HEK293T (cell line): Measurements from ENCODE around the gene IL17D.

ENCODE experiments used
- CTCF ChIA-PET: fragments of 350-600 bp; formaldehyde crosslinking; extraction: SDS; loops from one replicate; lab custom pipeline; 2021; ENCODE audit warnings: antibody characterized with exemption, inconsistent platforms; lab: Yijun Ruan, JAX
- POLR2A ChIA-PET: fragments of 350-600 bp; formaldehyde crosslinking; extraction: SDS; loops from one replicate; lab custom pipeline; 2020; ENCODE audit warnings: antibody characterized with exemption, inconsistent platforms; lab: Yijun Ruan, JAX
- DNase-seq: peaks from one replicate; pipeline ENCODE4 v3.0.0; 2012; ENCODE audit warnings: mixed read lengths; ENCODE audit errors: extremely low spot score
- ARNT ChIP-seq: fragments of 450-650 bp; IDR thresholded peaks from 2 replicates; pipeline ENCODE4 v1.6.1; 2017; ENCODE audit warnings: mild to moderate bottlenecking
- BHLHE40 ChIP-seq: fragments of 450-650 bp; IDR thresholded peaks from 2 replicates; pipeline ENCODE4 v1.6.1; 2016; ENCODE audit warnings: mild to moderate bottlenecking, moderate library complexity, borderline replicate concordance
- CTBP1 ChIP-seq: fragments of 450-650 bp; IDR thresholded peaks from 2 replicates; pipeline ENCODE4 v1.6.1; 2016; ENCODE audit warnings: borderline replicate concordance
- ELF4 ChIP-seq: fragments of 450-650 bp; IDR thresholded peaks from 2 replicates; pipeline ENCODE4 v1.6.1; 2017; ENCODE audit warnings: antibody characterized with exemption
- FOXA1 ChIP-seq: fragments of 450-650 bp; IDR thresholded peaks from 2 replicates; pipeline ENCODE4 v1.6.1; 2016; ENCODE audit warnings: mild to moderate bottlenecking
- FOXK2 ChIP-seq: fragments of 450-650 bp; IDR thresholded peaks from 2 replicates; pipeline ENCODE4 v1.6.1; 2016; ENCODE audit warnings: mild to moderate bottlenecking
- FOXM1 ChIP-seq: fragments of 450-650 bp; IDR thresholded peaks from 2 replicates; pipeline ENCODE4 v1.6.1; 2017; ENCODE audit warnings: mild to moderate bottlenecking, borderline replicate concordance
- HDGF ChIP-seq: fragments of 450-650 bp; IDR thresholded peaks from 2 replicates; pipeline ENCODE4 v1.6.1; 2017; ENCODE audit warnings: antibody characterized with exemption, borderline replicate concordance
- L3MBTL2 ChIP-seq: fragments of 450-650 bp; conservative IDR thresholded peaks from 2 replicates; pipeline ENCODE4 v1.6.1; 2016; ENCODE audit warnings: mild to moderate bottlenecking
- LEF1 ChIP-seq: fragments of 450-650 bp; IDR thresholded peaks from 2 replicates; pipeline ENCODE4 v1.6.1; 2017; ENCODE audit warnings: mild to moderate bottlenecking, borderline replicate concordance
- NFRKB ChIP-seq: fragments of 450-650 bp; IDR thresholded peaks from 2 replicates; pipeline ENCODE4 v1.6.1; 2016; ENCODE audit warnings: mild to moderate bottlenecking, moderate library complexity
- SP1 ChIP-seq: fragments of 450-650 bp; IDR thresholded peaks from 2 replicates; pipeline ENCODE4 v1.6.1; 2017
- SUZ12 ChIP-seq: fragments of 450-650 bp; IDR thresholded peaks from 2 replicates; pipeline ENCODE4 v1.6.1; 2016; ENCODE audit warnings: mild to moderate bottlenecking
- TARDBP ChIP-seq: fragments of 450-650 bp; IDR thresholded peaks from 2 replicates; pipeline ENCODE4 v1.6.1; 2016
- ZNF384 ChIP-seq: fragments of 450-650 bp; IDR thresholded peaks from 2 replicates; pipeline ENCODE4 v1.6.1; 2016
- TF ChIP-seq, protein P1 (sequence below): fragments of 450-650 bp; IDR thresholded peaks from 2 replicates; pipeline ENCODE4 v1.6.1; 2016

The IL17D gene

DNA sequence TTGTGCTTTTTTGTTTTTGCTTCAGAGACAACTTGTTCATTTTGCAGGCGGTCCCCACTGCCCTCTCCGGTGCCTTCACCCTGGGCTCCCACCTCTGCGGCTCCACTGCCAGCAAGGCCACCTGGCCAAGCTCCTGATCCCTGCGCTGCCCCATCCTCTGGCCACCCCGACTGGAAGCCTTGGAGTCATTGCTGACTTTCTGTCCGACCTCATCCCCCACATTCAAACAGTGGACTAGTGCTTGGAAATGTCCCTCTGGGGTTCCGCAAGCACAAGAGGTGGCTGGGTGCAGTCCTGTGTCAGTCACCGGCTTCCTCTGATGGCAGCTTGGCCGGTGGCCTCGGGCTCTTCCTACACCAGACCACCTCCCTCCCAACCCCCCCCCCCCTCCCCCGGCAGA lies 17.0 kb downstream of the IL17D start:
- ChIA-PET CTCF (no interaction called here), POLR2A (no interaction called here)
- DNase-seq: no peak
- no peak for TF ChIP-seq TARDBP

GRCh38 chr13:20721058-20721453 lies 17.6 kb downstream of the IL17D start:
- no peak for DNase-seq
- ChIA-PET CTCF (no interaction called here), POLR2A (no interaction called here)

DNA sequence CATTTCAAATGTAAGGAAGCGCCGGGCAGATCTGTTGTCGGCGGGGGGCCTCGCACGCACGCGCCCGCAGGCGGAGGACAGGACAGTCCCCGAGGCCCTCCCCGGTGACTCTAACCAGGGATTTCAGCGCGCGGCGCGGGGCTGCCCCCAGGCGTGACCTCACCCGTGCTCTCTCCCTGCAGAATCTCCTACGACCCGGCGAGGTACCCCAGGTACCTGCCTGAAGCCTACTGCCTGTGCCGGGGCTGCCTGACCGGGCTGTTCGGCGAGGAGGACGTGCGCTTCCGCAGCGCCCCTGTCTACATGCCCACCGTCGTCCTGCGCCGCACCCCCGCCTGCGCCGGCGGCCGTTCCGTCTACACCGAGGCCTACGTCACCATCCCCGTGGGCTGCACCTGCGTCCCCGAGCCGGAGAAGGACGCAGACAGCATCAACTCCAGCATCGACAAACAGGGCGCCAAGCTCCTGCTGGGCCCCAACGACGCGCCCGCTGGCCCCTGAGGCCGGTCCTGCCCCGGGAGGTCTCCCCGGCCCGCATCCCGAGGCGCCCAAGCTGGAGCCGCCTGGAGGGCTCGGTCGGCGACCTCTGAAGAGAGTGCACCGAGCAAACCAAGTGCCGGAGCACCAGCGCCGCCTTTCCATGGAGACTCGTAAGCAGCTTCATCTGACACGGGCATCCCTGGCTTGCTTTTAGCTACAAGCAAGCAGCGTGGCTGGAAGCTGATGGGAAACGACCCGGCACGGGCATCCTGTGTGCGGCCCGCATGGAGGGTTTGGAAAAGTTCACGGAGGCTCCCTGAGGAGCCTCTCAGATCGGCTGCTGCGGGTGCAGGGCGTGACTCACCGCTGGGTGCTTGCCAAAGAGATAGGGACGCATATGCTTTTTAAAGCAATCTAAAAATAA lies 18.2 kb downstream of the IL17D start:
- ChIA-PET CTCF (interaction anchor here (0.7 kb wide), 1 partner anchor 203 kb away, joined by 3 read pairs; no protein-coding TSS in a partner anchor), POLR2A (no interaction called here)
- DNase-seq: no peak

More at GRCh38 chr13:20721058-20721453, 17.6 kb downstream of the IL17D start:
- TF ChIP-seq FOXK2: no peak
- TF ChIP-seq NFRKB: no peak
- no peak for TF ChIP-seq FOXA1
- TF ChIP-seq, protein P1, sequence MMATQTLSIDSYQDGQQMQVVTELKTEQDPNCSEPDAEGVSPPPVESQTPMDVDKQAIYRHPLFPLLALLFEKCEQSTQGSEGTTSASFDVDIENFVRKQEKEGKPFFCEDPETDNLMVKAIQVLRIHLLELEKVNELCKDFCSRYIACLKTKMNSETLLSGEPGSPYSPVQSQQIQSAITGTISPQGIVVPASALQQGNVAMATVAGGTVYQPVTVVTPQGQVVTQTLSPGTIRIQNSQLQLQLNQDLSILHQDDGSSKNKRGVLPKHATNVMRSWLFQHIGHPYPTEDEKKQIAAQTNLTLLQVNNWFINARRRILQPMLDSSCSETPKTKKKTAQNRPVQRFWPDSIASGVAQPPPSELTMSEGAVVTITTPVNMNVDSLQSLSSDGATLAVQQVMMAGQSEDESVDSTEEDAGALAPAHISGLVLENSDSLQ: no peak
- TF ChIP-seq LEF1: no peak
- TF ChIP-seq BHLHE40: no peak
- TF ChIP-seq ARNT: no peak
- TF ChIP-seq L3MBTL2: no peak
- TF ChIP-seq HDGF: no peak
- no peak for TF ChIP-seq ZNF384

DNA sequence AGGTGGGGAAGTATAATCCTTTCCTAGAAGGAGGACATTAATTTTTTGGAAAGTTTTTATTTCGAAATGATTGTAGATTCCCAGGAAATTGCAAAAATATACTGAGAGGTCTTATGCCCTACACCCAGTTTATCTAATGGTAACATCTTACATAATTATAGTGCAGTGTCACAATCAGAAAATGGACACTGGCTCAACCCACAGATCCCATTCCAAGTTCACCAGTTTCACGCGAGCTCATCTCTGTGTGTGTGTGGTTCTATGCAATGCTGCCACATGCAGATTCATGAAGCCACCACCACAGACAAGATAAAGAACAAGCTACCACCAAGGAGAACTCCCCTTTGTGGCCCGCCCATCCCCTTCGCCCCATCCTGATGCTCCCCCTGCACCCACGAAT lies 24.4 kb downstream of the IL17D start:
- no peak for DNase-seq
- POLR2A ChIA-PET: no interaction called here
- no peak for TF ChIP-seq ARNT
- no peak for TF ChIP-seq LEF1
- no peak for TF ChIP-seq ELF4
- TF ChIP-seq ZNF384: no peak
- TF ChIP-seq FOXM1: no peak
- no peak for TF ChIP-seq BHLHE40
- TF ChIP-seq FOXA1: no peak
- TF ChIP-seq L3MBTL2: no peak
- TF ChIP-seq NFRKB: no peak
- TF ChIP-seq, protein P1: no peak
- no peak for TF ChIP-seq SP1
- TF ChIP-seq SUZ12: no peak
- TF ChIP-seq TARDBP: no peak
- TF ChIP-seq HDGF: no peak
- TF ChIP-seq CTBP1: no peak
- TF ChIP-seq FOXK2: no peak
- CTCF ChIA-PET: no interaction called here

More for the DNA sequence above, 18.2 kb downstream of the IL17D start:
- TF ChIP-seq TARDBP (no peak), ELF4 (no peak), CTBP1 (no peak), SUZ12 (no peak), ARNT (no peak), FOXK2 (no peak), L3MBTL2 (no peak), NFRKB (no peak), FOXM1 (no peak), SP1 (no peak), HDGF (no peak), BHLHE40 (no peak), ZNF384 (no peak), FOXA1 (no peak), LEF1 (no peak)
- TF ChIP-seq, protein P1: no peak

- POLR2A ChIA-PET: no interaction called here
- no peak for TF ChIP-seq TARDBP
- no peak for TF ChIP-seq CTBP1
- TF ChIP-seq SUZ12: no peak
- TF ChIP-seq FOXM1: no peak
- TF ChIP-seq ARNT: no peak
- TF ChIP-seq, protein P1: no peak
- DNase-seq: no peak
- CTCF ChIA-PET: interaction anchor here (0.6 kb wide), 1 partner anchor 28 kb away, joined by 3 read pairs; no protein-coding TSS in a partner anchor
Measured at GRCh38 chr13:20728579-20729311, 25.2 kb downstream of the IL17D start.
